ENCODE measurements around the gene SBF1.

The SBF1 gene

GRCh38 chr22:50505776-50506610, 31.2 kb upstream of the SBF1 start:
- DNase-seq (ENCODE audit: low read depth in 2 of 2), result no peak

GRCh38 chr22:50505276-50505775, 30.5 kb upstream of the SBF1 start:
- no peak for DNase-seq (ENCODE audit: low read depth in 2 of 2)

DNA sequence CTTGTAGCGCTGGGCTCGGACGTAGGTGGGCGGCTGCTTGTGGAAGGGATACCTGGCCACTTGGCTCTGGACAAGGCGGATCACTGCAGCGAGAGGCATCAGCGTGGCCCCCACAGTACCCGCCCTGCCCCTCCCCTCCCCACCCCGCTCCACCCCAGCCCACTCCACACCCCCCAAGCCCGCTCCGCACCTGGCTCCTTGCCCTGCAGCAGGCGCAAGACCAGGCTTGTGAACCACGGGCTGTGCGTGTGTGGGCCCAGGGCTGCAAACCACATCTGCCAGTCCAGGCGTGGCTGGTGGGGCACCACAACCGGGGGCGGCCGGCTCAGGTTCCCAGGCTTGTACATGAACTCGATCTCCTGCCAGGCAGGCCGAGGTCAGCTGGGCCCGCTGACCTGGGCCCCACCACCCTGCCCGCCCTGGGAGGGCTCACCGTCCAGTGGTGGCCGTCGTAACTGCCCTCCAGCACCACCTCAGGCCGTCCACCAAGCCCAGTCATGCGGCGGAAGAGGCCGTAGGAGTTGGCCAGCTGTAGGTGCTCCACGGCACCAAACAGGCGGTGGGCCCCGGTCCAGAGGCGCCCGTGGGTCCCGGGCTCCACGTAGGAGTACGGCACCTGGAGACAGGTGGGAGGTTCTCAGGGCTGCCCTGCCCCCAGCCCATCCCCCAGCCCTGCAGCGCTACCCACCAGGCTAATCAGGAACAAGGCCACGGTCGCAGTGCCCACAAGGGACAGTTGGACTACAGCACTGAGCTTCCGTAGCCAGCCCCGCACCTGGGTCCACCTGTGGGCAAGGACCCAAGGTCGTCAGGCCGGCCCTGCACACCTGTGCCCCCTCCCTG, 29.8 kb upstream of the SBF1 start:
- no peak for DNase-seq (ENCODE audit: low read depth in 2 of 2)

- DNase-seq (ENCODE audit: low read depth in 2 of 2), result no peak
Measured at GRCh38 chr22:50503475-50504145, 28.8 kb upstream of the SBF1 start.

- DNase-seq (ENCODE audit: low read depth in 2 of 2), result no peak
Measured at GRCh38 chr22:50502628-50503474, 28.0 kb upstream of the SBF1 start.

- no peak for DNase-seq (ENCODE audit: low read depth in 2 of 2)
Measured at GRCh38 chr22:50502096-50502495, 27.3 kb upstream of the SBF1 start.

DNA sequence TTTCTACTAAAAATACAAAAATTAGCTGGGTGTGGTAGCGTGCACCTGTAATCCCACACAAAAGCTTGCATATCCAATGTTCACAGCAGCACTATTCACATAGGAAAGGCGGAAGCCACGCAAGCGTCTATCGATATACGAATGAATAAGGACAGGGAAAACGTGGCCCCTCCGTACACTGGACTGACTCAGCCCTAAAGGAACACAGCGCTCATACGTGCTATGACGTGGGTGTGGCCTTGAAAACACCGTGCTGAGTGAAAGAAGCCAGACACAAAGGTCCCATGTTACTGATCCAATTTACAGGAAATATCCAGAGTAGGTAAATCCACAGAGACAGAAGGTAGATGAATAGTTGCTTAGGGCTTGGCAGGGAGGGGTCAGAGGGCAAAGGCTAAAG, 25.6 kb upstream of the SBF1 start:
- no peak for DNase-seq (ENCODE audit: low read depth in 2 of 2)

DNA sequence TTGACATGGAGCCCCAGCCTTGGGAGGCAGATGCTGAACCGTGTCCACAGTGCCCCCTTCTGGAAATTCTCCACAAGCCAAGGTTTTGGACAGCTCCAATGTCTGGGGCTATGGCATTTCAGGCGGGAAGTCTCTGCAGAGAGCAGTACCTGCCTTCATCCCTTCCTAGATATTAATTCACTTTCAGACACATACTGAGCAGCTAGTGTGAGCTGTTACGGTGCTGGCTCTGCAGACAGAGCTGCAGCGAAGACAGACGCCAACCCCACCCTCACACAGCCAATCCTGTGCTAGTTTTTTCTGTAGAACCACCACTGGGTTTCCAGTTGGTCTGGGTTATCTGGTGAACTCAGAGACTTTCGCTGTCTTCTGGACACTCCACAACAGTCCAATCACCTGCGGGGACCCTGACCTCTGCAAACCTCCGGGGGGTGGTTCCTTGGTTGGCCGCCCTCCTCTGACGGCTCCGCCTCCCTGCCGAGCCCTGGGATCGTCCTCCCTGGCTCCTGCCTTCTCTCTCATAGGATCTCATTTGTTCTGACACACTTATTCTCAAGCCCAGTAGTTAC, 23.6 kb upstream of the SBF1 start:
- peak; percentile 29 to 45 for DNase-seq (ENCODE audit: low read depth in 2 of 2)

- no peak for DNase-seq (ENCODE audit: low read depth in 2 of 2)
Measured at GRCh38 chr22:50497093-50497492, 22.3 kb upstream of the SBF1 start.

DNA sequence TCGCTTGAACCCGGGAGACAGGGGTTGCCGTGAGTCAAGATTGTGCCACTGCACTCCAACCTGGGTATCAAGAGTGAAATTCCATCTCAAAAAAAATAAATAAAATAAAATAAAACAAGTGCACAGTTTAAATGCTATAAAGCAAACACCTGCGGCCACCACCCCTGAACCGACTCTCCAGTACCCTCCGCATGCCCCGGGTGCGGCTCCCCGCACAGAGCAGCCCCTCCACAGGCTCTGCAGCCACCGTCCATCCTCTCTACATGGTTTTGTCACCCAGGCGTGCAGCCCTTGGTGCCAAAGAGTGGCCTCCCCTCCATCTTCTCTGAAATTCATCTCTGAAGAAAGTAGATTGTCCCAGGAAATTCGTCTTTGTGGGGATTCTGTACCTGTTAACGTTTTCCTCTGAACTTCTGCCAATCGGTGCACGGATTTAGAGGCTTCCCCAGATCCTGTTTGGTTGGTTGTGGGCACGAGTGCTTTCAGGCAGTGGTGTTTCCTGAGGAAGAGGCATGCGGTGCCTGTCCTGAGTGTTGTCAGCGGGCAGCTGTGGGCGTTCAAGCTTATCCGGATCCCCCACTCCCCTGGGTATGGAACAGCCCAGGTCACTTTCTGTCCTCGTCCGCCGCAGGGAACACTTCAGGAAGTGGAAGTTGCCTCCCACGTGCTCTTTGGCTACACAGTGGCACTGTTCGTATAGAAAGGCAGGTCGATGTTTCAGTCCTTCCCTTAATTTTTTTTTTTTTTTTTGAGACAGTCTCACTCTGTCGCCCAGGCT, 15.9 kb upstream of the SBF1 start:
- no peak for DNase-seq (ENCODE audit: low read depth in 2 of 2)

DNA sequence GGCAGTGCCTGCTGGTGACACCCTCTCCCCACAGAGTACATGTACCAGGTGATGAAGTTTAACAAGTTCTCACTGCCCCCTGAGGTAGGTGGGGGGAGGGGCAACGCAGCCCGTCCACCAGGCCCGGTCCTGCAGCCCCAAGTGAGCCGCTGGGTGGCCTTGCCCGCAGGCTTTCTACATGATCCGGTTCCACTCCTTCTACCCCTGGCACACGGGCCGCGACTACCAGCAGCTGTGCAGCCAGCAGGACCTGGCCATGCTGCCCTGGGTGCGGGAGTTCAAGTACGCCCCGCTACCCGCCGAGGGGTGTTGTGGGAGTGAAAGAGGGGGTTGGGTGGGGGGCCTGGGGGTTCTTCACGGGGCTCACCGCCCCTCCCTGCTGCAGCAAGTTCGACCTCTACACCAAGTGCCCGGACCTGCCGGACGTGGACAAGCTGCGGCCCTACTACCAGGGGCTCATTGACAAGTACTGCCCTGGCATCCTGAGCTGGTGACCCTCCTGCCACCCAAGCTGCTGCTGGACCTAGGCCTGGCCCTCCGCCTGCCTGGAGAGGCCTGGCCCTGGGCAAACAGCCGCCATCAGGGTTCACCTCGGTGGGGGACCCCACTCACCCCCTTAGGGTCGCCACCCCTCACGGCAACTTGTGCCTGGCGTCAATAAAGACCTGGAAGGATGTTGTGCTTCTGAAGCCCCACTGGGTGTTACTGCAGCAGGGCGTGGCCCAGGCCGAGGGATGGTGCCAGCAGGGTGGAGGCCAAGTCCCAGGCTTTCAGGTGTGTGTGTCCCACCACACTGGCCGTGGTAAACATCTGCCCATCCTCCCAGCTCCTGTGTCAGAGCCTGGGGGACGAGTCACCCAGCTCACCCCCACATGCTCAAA, 14.8 kb upstream of the SBF1 start:
- DNase-seq (ENCODE audit: low read depth in 2 of 2), result no peak

- DNase-seq (ENCODE audit: low read depth in 2 of 2), result no peak
Measured at GRCh38 chr22:50488886-50489285, 14.1 kb upstream of the SBF1 start.

- no peak for DNase-seq (ENCODE audit: low read depth in 2 of 2)
Measured at GRCh38 chr22:50488006-50488677, 13.3 kb upstream of the SBF1 start.

DNA sequence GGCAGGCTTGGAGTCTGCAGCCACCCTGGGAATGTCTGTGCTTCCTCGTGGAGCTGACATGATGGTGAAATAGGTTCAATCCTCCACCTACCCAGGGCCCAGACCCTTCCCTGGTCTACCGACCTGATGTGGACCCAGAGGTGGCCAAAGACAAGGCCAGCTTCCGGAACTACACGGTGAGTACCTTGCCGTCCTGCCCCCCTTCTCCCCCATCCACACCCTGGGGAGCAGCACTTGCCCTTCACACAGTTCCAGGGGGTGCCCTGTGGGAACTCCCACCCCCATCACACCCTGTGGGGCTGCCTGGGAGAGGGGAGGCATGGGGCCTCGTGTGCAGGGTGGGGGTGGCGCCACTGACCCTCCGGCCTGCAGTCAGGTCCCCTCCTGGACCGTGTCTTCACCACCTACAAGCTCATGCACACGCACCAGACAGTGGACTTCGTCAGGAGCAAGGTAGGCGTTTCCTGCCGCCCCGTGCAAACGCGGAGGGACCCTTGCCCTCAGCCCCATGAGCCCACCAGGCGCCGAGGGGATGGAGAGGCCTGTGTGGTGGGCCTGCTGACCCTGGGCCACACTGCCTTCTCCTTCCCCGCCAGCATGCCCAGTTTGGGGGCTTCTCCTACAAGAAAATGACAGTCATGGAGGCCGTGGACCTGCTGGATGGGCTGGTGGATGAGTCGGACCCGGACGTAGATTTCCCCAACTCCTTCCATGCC, 12.6 kb upstream of the SBF1 start:
- no peak for DNase-seq (ENCODE audit: low read depth in 2 of 2)

DNA sequence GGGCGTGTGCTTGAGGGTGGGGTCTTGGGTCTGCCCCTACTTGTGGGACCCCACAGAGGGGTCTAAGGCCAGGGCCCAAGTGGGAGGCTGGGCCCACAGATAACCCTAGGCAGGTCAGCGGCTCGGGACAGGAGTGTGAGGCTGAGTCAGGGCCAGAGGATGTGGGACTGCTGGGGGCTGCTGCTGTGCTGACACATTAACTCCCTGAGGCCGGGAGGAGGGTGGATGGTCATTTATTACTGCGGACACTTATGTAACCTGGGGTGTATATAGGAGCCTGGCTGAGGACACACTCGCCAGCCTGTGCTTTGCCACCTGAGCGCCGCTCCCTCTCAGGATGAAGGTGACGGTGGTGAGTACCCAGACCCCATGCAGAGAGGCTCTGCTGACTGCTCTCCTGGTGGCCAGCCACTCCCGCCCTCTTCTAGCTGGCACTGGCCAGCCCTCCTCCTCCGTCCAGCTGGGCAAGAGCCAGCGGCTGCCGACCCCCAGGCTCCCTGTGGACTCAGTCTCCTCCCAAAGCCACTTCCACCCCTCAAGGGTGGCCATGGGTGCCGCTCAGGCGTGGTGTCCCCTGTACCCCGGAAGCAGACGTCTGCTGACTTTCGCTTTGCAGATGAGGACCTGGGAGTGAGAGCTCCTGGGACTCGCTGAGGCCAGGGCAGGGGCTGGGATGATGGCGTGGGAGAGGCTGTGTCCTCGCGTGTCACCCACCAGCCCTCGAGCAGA, 11.9 kb upstream of the SBF1 start, which contains the start of gene MIOX:
MIOX (plus strand) TSS at position 299 of the 729 bp plus-strand sequence; CDS start at position 338, 39 bp downstream.
- no peak for DNase-seq (ENCODE audit: low read depth in 2 of 2)

DNA sequence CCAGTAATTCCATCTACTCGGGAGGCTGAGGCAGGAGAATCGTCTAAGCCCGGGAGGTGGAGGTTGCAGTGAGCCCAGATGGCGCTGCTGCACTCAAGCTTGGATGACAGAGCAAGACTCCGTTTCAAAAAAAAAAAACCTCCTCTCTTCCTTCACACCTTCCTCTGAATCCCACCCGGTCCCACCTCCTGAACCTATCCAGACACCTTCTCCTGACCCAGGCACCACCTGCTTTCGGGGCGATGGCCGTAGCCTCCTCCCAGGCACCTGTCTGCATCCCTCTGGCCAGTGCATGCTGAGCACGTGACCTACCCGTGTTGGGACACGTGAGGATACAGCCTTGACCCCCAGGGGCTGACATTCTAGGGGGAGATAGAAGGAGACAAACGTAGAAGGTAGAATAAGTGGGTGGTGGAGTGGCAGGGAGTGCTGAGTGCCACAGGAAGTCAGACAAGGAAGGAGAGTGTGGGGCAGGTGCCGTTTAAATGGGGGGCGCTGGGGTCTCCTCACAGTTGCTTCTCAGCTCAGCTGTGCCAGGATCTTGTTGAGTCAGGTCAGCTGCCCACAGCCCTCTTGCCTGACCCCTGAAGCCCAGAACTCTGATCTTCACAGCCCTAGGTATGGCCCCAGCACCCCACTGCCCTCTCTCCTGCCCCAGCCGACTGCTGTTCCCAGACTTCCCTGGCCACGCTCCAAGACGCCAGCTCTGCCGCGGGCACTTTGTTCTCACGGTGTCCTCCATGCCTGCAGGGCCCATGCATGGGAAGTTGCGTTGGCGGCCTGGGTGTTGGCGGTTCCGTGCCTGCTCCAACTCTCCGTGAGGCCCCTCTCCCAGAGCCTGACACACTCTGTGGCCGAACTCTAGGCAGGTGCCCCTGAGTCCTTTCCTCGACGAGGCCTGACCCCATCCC, 10.6 kb upstream of the SBF1 start:
- DNase-seq (ENCODE audit: low read depth in 2 of 2), result no peak
